K562 (cell line): ENCODE results near the gene STON2. TPM values are rescaled to one million over a fixed set of nuclear protein-coding genes. Genes with fewer than 3 reads are reported as not detected.

Source experiments
- ATAC-seq: fragments of 200-7000 bp; cut with Tn5 transposase; 3 replicates; pipeline ENCODE4 v1.9.1; 2020; ENCODE audit warnings: moderate library complexity
- BruUV-seq: library from RNA; stranded (reverse); fragments of 400-500 nt; replicated peaks from 2 replicates; lab custom pipeline; 2021; lab: Mats Ljungman, UMichigan
- CTCF ChIA-PET: fragments of 300-600 bp; formaldehyde crosslinking; extraction: SDS; loops from one replicate; lab custom pipeline; 2021; ENCODE audit warnings: low intra/inter-chr PET ratio; lab: Yijun Ruan, JAX
- POLR2A ChIA-PET: fragments of 300-600, 350-650 bp; sonication (Branson Sonifier 250); formaldehyde crosslinking; extraction: SDS; loops from one replicate; lab custom pipeline; 2021; ENCODE audit warnings: antibody characterized with exemption, inconsistent platforms; lab: Yijun Ruan, JAX
- DNase-seq, 4 experiments: peaks; one replicate each; pipeline versions ENCODE4 v3.0.0 to v3.0.0-alpha.2; 2011 to 2018; ENCODE audit warnings: low spot score in 3 of 4, mixed read lengths in 3 of 4; ENCODE audit errors: extremely low read depth in 1 of 4
- FAIRE-seq: peaks from 2 replicates; lab custom pipeline; 2011; peaks lifted over from hg19 to GRCh38; lab: Jason Lieb, UNC
- H2AFZ ChIP-seq: 2 replicates; pipeline ENCODE4 v1.6.0; 2011; ENCODE audit warnings: low read depth, low read length, control low read depth, inconsistent platforms
- H3K27ac ChIP-seq: fragments of 200-600 bp; 3 replicates; pipeline ENCODE4 v1.8.0; 2011; ENCODE audit warnings: low read depth, mild to moderate bottlenecking, control low read depth, inconsistent platforms, low read length, moderate library complexity, mixed read lengths; ENCODE audit errors: extremely low read depth
- H3K27me3 ChIP-seq, 2 experiments: fragments of 300-600 bp in 1 of 2; 2 replicates in 1 of 2; 3 replicates in 1 of 2; pipeline versions ENCODE4 v1.6.0 to v1.8.0; 2011; ENCODE audit warnings: inconsistent platforms in 2 of 2, low read length in 2 of 2, mild to moderate bottlenecking in 1 of 2, mixed read lengths in 1 of 2, moderate library complexity in 1 of 2; ENCODE audit not compliant: control insufficient read depth in 2 of 2, insufficient read depth in 2 of 2
- H3K36me3 ChIP-seq: fragments of 300-600 bp; 3 replicates; pipeline ENCODE4 v1.8.0; 2011; ENCODE audit warnings: mild to moderate bottlenecking, low read length, inconsistent platforms; ENCODE audit not compliant: control insufficient read depth, insufficient read depth
- H3K4me1 ChIP-seq, 2 experiments: fragments of 200-600 bp in 1 of 2; replicated peaks in 1 of 2; 2 replicates in 1 of 2; 3 replicates in 1 of 2; pipeline versions ENCODE4 v1.5.1 to v1.8.0; 2011; ENCODE audit warnings: inconsistent platforms in 2 of 2, low read length in 2 of 2, mild to moderate bottlenecking in 1 of 2, mixed read lengths in 1 of 2, moderate library complexity in 1 of 2; ENCODE audit not compliant: control insufficient read depth in 2 of 2, insufficient read depth in 2 of 2
- H3K4me2 ChIP-seq: 2 replicates; pipeline ENCODE4 v1.6.1; 2011; ENCODE audit warnings: low read length, control low read depth, inconsistent platforms, mixed read lengths; ENCODE audit not compliant: insufficient read depth
- H3K4me3 ChIP-seq: fragments of 200-600 bp; sonication (generic), shearing (Covaris generic); 2 replicates; pipeline ENCODE4 v1.5.1; 2016; ENCODE audit warnings: control low read depth, inconsistent platforms
- H3K79me2 ChIP-seq: fragments of 200-600 bp; 3 replicates; pipeline ENCODE4 v1.8.0; 2011; ENCODE audit warnings: low read length, inconsistent platforms; ENCODE audit not compliant: control insufficient read depth, insufficient read depth
- H3K9ac ChIP-seq, 2 experiments: 2 replicates each; pipeline versions ENCODE4 v1.6.0 to v1.6.1; 2011; ENCODE audit warnings: low read depth in 2 of 2, low read length in 2 of 2, control low read depth in 1 of 2, inconsistent platforms in 1 of 2, mild to moderate bottlenecking in 1 of 2, mixed read lengths in 1 of 2; ENCODE audit not compliant: insufficient read depth in 1 of 2
- H3K9me1 ChIP-seq: one replicate; pipeline ENCODE4 v1.6.0; 2011; ENCODE audit warnings: inconsistent platforms, mild to moderate bottlenecking, low read length, moderate library complexity; ENCODE audit not compliant: control insufficient read depth, insufficient read depth
- H3K9me3 ChIP-seq: replicated peaks from 2 replicates; pipeline ENCODE4 v1.5.1; 2011; ENCODE audit warnings: low read depth, low read length, inconsistent platforms; ENCODE audit not compliant: control insufficient read depth, insufficient read depth
- H4K20me1 ChIP-seq: replicated peaks from 2 replicates; pipeline ENCODE4 v1.6.1; 2011; ENCODE audit warnings: low read length, inconsistent platforms, mixed read lengths; ENCODE audit not compliant: control insufficient read depth, insufficient read depth
- AFF4 ChIP-seq: sonication (generic); formaldehyde crosslinking; IDR thresholded peaks from 2 replicates; pipeline ENCODE4 v1.8.0; 2023; ENCODE audit warnings: mild to moderate bottlenecking, missing genetic modification reagents
- HNRNPUL1 ChIP-seq: fragments of 200-400 bp; formaldehyde crosslinking; IDR thresholded peaks from 2 replicates; pipeline ENCODE4 v1.6.1; 2017; ENCODE audit warnings: low read length
- IRF9 ChIP-seq: fragments of 450-650 bp; IDR thresholded peaks from 2 replicates; pipeline ENCODE4 v1.6.1; 2016; ENCODE audit warnings: missing biosample characterization, missing genetic modification characterization
- NFATC3 ChIP-seq: fragments of 450-650 bp; IDR thresholded peaks from 2 replicates; pipeline ENCODE4 v1.6.1; 2017; ENCODE audit warnings: mild to moderate bottlenecking
- PHB ChIP-seq: fragments of 250-450 bp; sonication (Bioruptor Pico); IDR thresholded peaks from 2 replicates; pipeline ENCODE4 v1.5.0; 2021
- POLR2G ChIP-seq: fragments of 200-400 bp; formaldehyde crosslinking; IDR thresholded peaks from 2 replicates; pipeline ENCODE4 v1.6.1; 2017; ENCODE audit warnings: low read depth, mild to moderate bottlenecking, antibody characterized with exemption, low read length, moderate library complexity
- PREB ChIP-seq: sonication (generic); formaldehyde crosslinking; IDR thresholded peaks from 2 replicates; pipeline ENCODE4 v1.8.1; 2023; ENCODE audit warnings: mild to moderate bottlenecking, missing genetic modification reagents
- ZNF212 ChIP-seq: fragments of 450-650 bp; formaldehyde crosslinking; IDR thresholded peaks from 2 replicates; pipeline ENCODE4 v1.4.0; 2020; ENCODE audit warnings: mild to moderate bottlenecking
- WGBS: fragments of 100-300 bp; shearing (Covaris generic); methylation state at CpG from one replicate; pipeline ENCODE4 v1.1.6; 2016; ENCODE audit warnings: low coverage, mixed read lengths; ENCODE audit not compliant: insufficient coverage; ENCODE audit errors: missing lambda C conversion rate; 5-methylcytosine and 5-hydroxymethylcytosine counted together
- in situ Hi-C: fragments of 300-500 bp; cut with MboI; formaldehyde crosslinking; loops from 4 replicates; pipeline ENCODE4 v1.15.0; 2018; ENCODE audit warnings: inconsistent platforms, mixed read lengths
- intact Hi-C: fragments of 100-400 bp; cut with micrococcal nuclease; formaldehyde crosslinking; loops from 2 replicates; pipeline ENCODE4 v1.14.2; 2022
- polyA plus RNA-seq, 8 experiments: library from polyadenylated mRNA; depleted of rRNA in 4 of 8; stranded (reverse) in 5 of 8; unstranded in 3 of 8; fragments of >200 nt; fragmentation: Nextera tagmentation in 2 of 8; fragmentation: Illumina TruSeq in 1 of 8; extraction: Ambion mirVana in 2 of 8; extraction: Trizol in 1 of 8; gene quantifications; 2 replicates each; pipeline versions ENCODE4 v1.2.1 to v1.2.3, GENCODE V29; 2011 to 2014; ENCODE audit warnings: inconsistent platforms in 1 of 8, missing spikeins in 1 of 8
- total RNA-seq, 7 experiments: library from RNA; depleted of rRNA in 6 of 7; stranded (reverse); fragments of >200 nt in 6 of 7; fragmentation: Illumina TruSeq in 2 of 7; extraction: Trizol in 2 of 7; gene quantifications; 2 replicates each; pipeline versions ENCODE4 v1.2.1 to v1.2.3, GENCODE V29; 2011 to 2021; ENCODE audit warnings: low replicate concordance in 1 of 7

STON2 gene
- total and polyA plus RNA-seq, 9 of the 15 experiments (the other 6 are each of a cell fraction or from before 2014, with no cell fraction given), result 7.8 to 99.3 (median 53.5) TPM

GRCh38 chr14:81341370-81341769, 58.8 kb downstream of the STON2 start:
- Histone ChIP-seq H3K27ac (no peak overlapping the region), H2AFZ (no peak overlapping the region), H3K27me3 (no peaks in the 10 kb centered on the region), H3K9ac (no peak overlapping the region), H3K4me2 (no peak overlapping the region), H4K20me1 (peaks cover 2% of the 10 kb centered on the region; the same call in 1 of the 2 replicates), H3K4me3 (no peak overlapping the region), H3K36me3 (peaks cover 21% of the 10 kb centered on the region), H3K79me2 (peaks cover 79% of the 10 kb centered on the region), H3K9me1 (peaks cover 6% of the 10 kb centered on the region), H3K9me3 (no peaks in the 10 kb centered on the region), H3K4me1 (no peaks in the 10 kb centered on the region)
- intact Hi-C loops, result no loop called here
- FAIRE-seq (no peak), ATAC-seq (no peak), DNase-seq (no peak)
- ChIA-PET CTCF (no interaction called here), POLR2A (interaction anchor here (1.5 kb wide), 1 partner anchor 10 kb away, joined by 3 read pairs; no protein-coding TSS in a partner anchor)
- WGBS, result 100% methylated on average over 1 of the region's 2 CpGs
- in situ Hi-C loops, result no loop called here
- no TSS peak for BruUV-seq
- no peak for TF ChIP-seq ZNF212 (CRISPR knock-in tag)
- no peak for TF ChIP-seq NFATC3
- no peak for TF ChIP-seq IRF9
- no peak for TF ChIP-seq POLR2G
- no peak for TF ChIP-seq HNRNPUL1

- Histone ChIP-seq H3K27ac (no peak overlapping the region), H3K4me1 (no peaks in the 10 kb centered on the region), H3K4me2 (no peak overlapping the region), H3K79me2 (peaks cover 75% of the 10 kb centered on the region), H4K20me1 (0 out of 2 replicates have a peak, but pooled peaks cover 2% of the 10 kb centered on the region), H3K36me3 (peaks cover 20% of the 10 kb centered on the region; the same call in 2 of the 3 replicates), H3K4me3 (no peak overlapping the region), H3K9ac (no peak overlapping the region), H3K9me1 (peaks cover 3% of the 10 kb centered on the region), H3K9me3 (no peaks in the 10 kb centered on the region), H2AFZ (no peak overlapping the region), H3K27me3 (no peaks in the 10 kb centered on the region)
- no peak for ATAC-seq
- 68% methylated on average over 5 of the region's 5 CpGs for WGBS
- no peak for FAIRE-seq
- BruUV-seq, result no TSS peak
- CTCF ChIA-PET, result no interaction called here
- no peak for DNase-seq
- POLR2A ChIA-PET, result interaction anchor here (1.5 kb wide), 1 partner anchor 11 kb away, joined by 3 read pairs; no protein-coding TSS in a partner anchor
- in situ Hi-C loops, result no loop called here
- intact Hi-C loops, result no loop called here
- TF ChIP-seq AFF4 (CRISPR knock-in tag) (no peak), PHB (CRISPR knock-in tag) (no peak), PREB (CRISPR knock-in tag) (no peak)
Measured at GRCh38 chr14:81340201-81340600, 59.9 kb downstream of the STON2 start.
